SIG-M5 (cell line): ENCODE results near the gene ZNFX1.
"Not testable (repeated sequence)": the region's sequence is repeated elsewhere in the genome, so short reads cannot be mapped to it uniquely, and the experiment has no call there.

Source experiments
- DNase-seq: peaks from one replicate; lab custom pipeline; 2025; lab: John Stamatoyannopoulos, UW

Gene ZNFX1

DNA sequence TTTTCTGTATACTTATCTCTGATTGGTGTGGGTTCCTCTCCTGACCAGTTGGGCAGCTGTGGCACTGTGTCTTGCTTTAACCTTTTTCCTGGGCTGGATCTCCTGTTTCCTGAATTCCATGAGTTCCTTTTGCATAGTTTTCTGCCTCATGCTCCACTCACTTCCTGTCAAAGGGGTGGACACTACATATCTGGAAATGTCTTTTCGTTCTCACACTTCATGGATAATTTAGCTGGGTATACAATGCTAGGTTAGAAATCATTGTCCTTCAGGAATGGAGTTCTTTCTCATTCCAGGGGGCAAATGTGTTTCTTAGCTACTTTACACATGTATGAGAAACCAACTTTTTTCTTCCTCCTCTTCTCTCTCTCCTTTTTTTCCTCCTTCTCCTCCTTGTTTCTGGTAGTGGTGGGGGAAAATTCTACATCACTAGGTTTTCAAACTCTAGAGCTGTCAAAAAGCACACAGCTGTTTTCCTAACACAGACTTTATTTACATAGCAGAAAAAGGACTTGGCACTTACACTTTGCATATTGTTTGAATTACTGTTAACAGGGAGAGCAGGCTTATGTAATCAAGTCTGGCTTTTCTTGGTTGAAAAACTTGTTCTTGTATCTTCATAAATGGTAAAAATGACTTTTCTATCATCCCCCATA is 67.6 kb downstream of the ZNFX1 start:
- DNase-seq, result no peak

DNA sequence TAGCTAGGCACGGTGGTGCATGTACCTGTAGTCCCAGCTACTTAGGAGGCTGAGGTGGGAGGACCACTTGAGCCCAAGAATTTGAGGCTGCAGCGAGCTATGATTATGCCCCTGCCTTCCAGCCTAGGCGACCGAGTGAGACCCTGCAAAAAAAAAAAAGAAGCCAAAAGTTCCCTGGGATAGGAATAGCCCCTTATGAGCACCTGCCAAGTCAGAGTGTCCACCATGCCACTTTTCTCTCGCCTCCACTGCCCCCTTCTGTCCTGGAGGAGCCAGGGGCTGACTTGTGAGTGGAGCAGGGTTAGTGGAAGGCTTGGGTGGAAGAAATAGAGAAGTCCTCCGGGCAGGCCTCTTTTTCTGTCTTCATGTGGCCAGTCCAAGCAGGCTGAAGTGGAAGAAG is 70.8 kb downstream of the ZNFX1 start:
- no peak for DNase-seq

DNA sequence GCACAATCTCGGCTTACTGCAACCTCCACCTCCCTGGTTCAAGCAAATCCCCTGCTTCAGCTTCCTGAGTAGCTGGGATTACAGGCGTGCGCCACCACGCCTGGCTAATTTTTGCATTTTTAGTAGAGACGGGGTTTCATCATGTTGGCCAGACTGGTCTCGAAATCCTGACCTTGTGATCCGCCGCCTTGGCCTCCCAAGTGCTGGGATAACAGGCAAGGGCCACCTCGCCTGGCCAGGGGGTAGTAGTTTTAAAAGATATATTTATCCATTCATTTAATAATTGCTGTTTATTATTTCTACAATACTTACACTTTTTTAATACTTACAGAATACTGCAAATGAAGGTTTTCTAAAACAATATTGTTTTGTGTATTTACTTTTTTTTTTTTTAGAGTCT is 74.1 kb downstream of the ZNFX1 start:
- DNase-seq, result no peak

DNA sequence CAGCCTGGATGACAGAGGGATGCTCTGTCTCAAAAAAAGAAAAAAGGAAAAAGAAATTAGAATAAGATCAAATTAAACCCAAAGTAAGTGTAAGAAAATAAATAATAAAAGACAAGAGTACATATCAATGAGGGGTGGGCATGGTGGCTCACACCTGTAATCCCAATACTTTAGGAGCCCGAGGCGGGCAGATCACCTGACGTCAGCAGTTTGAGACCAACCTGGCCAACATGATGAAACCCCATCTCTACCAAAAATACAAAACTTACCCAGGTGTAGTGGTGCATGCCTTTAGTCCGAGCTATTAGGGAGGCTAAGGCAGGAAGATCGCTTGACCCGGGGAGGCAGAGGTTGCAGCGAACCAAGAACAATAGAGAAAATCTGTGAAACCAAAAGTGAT is 74.8 kb downstream of the ZNFX1 start:
- DNase-seq, result no peak

DNA sequence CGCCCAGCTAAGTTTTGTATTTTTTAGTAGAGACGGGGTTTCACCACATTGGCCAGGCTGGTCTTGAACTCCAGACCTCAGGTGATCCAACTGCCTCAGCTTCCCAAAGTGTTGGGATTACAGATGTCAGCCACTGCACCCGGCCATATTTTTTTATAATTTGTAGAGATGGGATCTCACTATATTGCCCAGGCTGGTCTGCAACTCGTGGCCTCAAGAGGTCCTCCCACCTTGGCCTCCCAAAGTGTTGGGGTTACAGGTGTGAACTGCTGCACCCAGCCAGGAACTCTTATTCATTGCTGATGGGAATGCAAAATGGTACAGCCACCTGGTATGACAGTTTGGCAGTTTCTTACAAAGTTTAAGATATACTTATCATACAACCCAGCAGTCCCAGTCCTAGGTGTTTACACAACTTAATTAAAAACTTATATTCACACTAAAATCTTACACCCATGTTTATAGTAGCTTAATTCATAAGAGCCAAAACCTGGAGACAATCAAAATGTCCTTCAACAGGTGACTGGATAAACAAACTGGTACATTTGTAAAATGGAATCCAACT is 78.0 kb downstream of the ZNFX1 start:
- no peak for DNase-seq

DNA sequence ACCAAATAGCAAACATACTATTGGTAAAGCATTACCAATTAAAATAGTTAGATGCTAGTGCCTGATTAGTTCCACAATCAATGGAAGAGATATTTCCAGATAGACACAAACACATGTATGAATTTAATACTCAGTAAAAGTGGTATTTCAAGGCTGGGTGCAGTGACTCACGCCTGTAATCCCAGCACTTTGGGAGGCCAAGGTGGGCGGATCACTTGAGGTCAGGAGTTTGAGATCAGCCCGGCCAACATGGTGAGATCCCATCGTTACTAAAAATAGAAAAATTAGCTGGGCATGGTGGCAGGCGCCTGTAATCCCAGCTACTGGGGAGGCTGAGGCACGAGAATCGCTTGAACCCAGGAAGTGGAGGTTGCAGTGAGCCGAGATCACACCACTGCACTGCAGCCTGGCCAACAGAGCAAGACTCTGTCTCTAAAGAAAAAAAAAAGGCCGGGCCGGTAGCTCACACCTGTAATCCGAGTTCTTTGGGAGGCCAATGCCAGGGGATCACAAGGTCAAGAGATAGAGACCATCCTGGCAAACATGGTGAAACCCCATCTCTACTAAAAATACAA is 84.8 kb downstream of the ZNFX1 start:
- DNase-seq, result not testable (repeated sequence)
